Lung (tissue), 12 donors: ENCODE results near the gene ARMH1. TPM values are rescaled to one million over a fixed set of nuclear protein-coding genes. Genes with fewer than 3 reads are reported as not detected.
A peak's percentile ranks its signal among the peaks of the same experiment; 100 is the strongest.

Experiments
- ATAC-seq: fragments of 200-7000 bp; cut with Tn5 transposase; one replicate; pipeline ENCODE4 v1.9.1; 2020; ENCODE audit warnings: moderate number of reproducible peaks; ENCODE audit not compliant: insufficient read depth, low FRiP score
- DNase-seq, 3 donors: peaks; one replicate each; pipeline ENCODE4 v3.0.0-alpha.2; 2013 to 2017
- H3K27ac ChIP-seq, 2 donors: one replicate each; pipeline ENCODE4 v1.5.1; 2013; ENCODE audit warnings: mild to moderate bottlenecking in 2 of 2, moderate library complexity in 2 of 2, control low read depth in 1 of 2, inconsistent platforms in 1 of 2, low read depth in 1 of 2, low read length in 1 of 2
- H3K27me3 ChIP-seq, 3 donors: one replicate each; pipeline ENCODE4 v1.5.1; 2013; ENCODE audit warnings: low read length in 2 of 3; ENCODE audit not compliant: control insufficient read depth in 3 of 3, insufficient read depth in 3 of 3
- H3K36me3 ChIP-seq, 4 donors: one replicate each; pipeline ENCODE4 v1.5.1; 2013; ENCODE audit warnings: low read length in 4 of 4, mild to moderate bottlenecking in 1 of 4, moderate library complexity in 1 of 4; ENCODE audit not compliant: control insufficient read depth in 4 of 4, insufficient read depth in 4 of 4
- H3K4me1 ChIP-seq, 5 donors: one replicate each; pipeline ENCODE4 v1.5.1; 2013; ENCODE audit warnings: low read length in 5 of 5, mild to moderate bottlenecking in 2 of 5, moderate library complexity in 1 of 5; ENCODE audit not compliant: control insufficient read depth in 5 of 5, insufficient read depth in 5 of 5
- H3K4me3 ChIP-seq: one replicate; pipeline ENCODE4 v1.5.1; 2013; ENCODE audit warnings: mild to moderate bottlenecking, control low read depth, moderate library complexity
- H3K9ac ChIP-seq, 2 donors: one replicate each; pipeline ENCODE4 v1.5.1; 2013; ENCODE audit warnings: low read length in 2 of 2, control low read depth in 1 of 2; ENCODE audit not compliant: insufficient read depth in 1 of 2
- H3K9me3 ChIP-seq, 4 donors: one replicate each; pipeline ENCODE4 v1.5.1; 2013; ENCODE audit warnings: low read length in 3 of 4, mild to moderate bottlenecking in 1 of 4, moderate library complexity in 1 of 4; ENCODE audit not compliant: control insufficient read depth in 4 of 4, insufficient read depth in 3 of 4
- WGBS, 2 donors: extraction: QIAGEN DNeasy Blood & Tissue Kit; methylation state at CpG; one replicate each; pipeline ENCODE4 v1.1.7; 2013; 5-methylcytosine and 5-hydroxymethylcytosine counted together
- polyA plus RNA-seq, 2 donors: library from polyadenylated mRNA; stranded (reverse); fragments of 200-250 nt; gene quantifications; one replicate each; pipeline ENCODE4 v1.2.1, GENCODE V29; 2013
- total RNA-seq, 2 donors: library from RNA; depleted of rRNA in 1 of 2; stranded (reverse); fragments of >200 nt in 1 of 2; gene quantifications; one replicate each; pipeline ENCODE4 v1.2.1, GENCODE V29; 2014 to 2021
- TF ChIP-seq, protein P1 (sequence below): IDR thresholded peaks from 2 replicates; pipeline ENCODE4 v1.5.1; 2012; ENCODE audit warnings: mild to moderate bottlenecking; ENCODE audit errors: control extremely low read depth, extremely low read depth
- donor health status: control.
- donor health status: control.
- donor health status: Bipolar disorder and iron deficiency.
- donor health status: healthy.
- donor health status: DM: yes; HTN: yes; CAD: no.

The ARMH1 gene
- total and polyA plus RNA-seq, 4 donors = 9.7 to 35.3 (median 21.4) TPM

DNA sequence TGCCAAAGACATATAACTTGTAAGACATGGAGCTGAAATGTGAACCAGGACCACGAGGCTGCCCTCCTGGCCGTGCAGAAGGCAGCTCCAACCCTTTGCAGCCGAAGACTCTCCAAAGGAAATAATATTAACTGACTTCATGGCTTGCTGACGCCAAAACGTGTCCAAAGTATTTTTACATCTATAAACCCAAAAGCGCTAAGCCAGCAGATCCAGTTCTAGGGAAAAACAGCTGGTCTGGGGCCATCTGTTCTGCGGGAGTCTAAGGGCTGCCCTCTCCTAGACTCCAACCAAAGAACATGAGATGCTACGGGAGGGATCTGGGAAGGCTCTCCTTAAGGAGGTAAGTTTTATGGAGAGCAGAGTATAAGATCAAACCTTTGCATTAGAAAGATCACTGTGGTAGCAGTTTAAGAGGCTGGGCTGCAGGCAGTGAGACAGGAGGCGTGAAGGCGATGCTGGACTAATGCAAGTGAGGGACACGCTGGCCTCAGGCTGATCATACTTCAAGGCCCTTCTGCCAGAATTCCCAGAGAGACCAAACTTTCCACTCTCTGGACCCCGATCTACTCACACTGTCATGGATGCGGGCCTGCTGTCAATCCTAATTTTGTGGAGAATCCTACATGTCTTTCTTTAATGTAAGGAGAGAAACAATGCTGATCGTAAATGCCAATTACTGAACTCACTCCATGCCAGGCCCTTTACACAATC is 1.4 kb upstream of the ARMH1 start:
- WGBS, 2 donors = 74 to 77% methylated on average over 14 of the region's 14 CpGs
- Histone ChIP-seq H3K4me3 (peak overlapping the region; percentile 46), H3K27ac (peak overlapping the region; percentile 79 to 92), H3K9me3 (no peaks in the 10 kb centered on the region), H3K36me3 (no peaks in the 10 kb centered on the region), H3K27me3 (no peaks in the 10 kb centered on the region), H3K4me1 (peaks cover 5 to 21% (median 10%) of the 10 kb centered on the region in 5 donors), H3K9ac (peak overlapping the region; percentile 78 to 83)
- TF ChIP-seq, protein P1, sequence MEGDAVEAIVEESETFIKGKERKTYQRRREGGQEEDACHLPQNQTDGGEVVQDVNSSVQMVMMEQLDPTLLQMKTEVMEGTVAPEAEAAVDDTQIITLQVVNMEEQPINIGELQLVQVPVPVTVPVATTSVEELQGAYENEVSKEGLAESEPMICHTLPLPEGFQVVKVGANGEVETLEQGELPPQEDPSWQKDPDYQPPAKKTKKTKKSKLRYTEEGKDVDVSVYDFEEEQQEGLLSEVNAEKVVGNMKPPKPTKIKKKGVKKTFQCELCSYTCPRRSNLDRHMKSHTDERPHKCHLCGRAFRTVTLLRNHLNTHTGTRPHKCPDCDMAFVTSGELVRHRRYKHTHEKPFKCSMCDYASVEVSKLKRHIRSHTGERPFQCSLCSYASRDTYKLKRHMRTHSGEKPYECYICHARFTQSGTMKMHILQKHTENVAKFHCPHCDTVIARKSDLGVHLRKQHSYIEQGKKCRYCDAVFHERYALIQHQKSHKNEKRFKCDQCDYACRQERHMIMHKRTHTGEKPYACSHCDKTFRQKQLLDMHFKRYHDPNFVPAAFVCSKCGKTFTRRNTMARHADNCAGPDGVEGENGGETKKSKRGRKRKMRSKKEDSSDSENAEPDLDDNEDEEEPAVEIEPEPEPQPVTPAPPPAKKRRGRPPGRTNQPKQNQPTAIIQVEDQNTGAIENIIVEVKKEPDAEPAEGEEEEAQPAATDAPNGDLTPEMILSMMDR = no peak
- ATAC-seq = no peak
- DNase-seq = peak in 2 of 3 donors; percentile 22 to 24

DNA sequence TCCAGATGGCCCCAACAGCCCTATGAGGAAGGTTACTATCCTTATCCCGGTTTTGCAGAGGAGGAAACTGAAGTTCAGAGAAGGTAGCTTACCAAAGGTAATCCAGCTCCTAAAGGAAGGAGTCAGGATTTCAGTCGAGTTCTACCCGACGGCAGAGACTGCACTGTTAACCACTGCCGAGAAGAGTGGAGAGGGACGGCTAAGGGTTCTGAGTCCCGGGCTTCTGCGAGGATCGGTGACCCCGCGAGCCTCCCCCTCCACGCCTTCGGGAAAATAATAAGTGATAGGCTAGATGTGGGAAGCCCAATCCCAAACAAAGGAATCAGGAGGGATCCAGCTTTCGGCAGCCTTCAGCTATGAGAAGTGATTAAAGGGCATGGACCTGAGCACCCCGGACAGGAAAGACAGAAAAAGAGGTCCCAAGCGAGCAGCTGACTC is 820 bp upstream of the ARMH1 start:
- Histone ChIP-seq H3K4me1 (peaks cover 5 to 21% (median 10%) of the 10 kb centered on the region in 5 donors), H3K27ac (peak overlapping the region; percentile 79 to 92), H3K9ac (peak overlapping the region; percentile 78 to 83), H3K27me3 (no peaks in the 10 kb centered on the region), H3K9me3 (no peaks in the 10 kb centered on the region), H3K36me3 (no peaks in the 10 kb centered on the region), H3K4me3 (peak overlapping the region; percentile 46)
- DNase-seq (no peak), ATAC-seq (no peak)
- 0 to 1% methylated on average over 16 of the region's 16 CpGs for WGBS, 2 donors
- TF ChIP-seq, protein P1 = no peak

DNA sequence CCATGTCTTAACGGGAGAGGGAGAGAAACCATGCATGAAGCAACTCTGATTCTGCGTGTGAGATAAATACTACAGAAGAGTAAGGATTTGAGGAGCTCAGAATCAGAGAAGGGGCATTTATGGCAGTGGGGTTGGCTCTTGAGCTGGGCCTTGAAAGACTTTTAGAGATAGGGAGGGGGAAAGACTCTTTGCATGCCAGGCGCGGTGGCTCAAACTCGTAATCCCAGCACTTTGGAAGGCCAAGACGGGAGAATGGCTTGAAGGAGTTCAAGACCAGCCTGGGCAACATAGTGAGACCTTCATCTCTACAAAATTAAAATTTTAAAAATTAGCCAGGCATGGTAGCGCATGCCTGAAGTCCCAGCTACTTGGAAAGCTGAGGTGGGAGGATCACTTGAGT is 672 bp downstream of the ARMH1 start:
- WGBS, 2 donors = 88 to 90% methylated on average over 7 of the region's 7 CpGs
- peak overlapping the region; percentile 29 to 78 for H3K9ac ChIP-seq
- no peak for ATAC-seq
- DNase-seq = no peak
- H3K36me3 ChIP-seq = peaks cover 0 to 4% (median 0%) of the 10 kb centered on the region in 4 donors
- H3K27me3 ChIP-seq = no peaks in the 10 kb centered on the region
- TF ChIP-seq, protein P1 = no peak
- H3K4me3 ChIP-seq = no peak overlapping the region
- peak overlapping the region; percentile 80 to 98 for H3K27ac ChIP-seq
- no peaks in the 10 kb centered on the region for H3K9me3 ChIP-seq
- H3K4me1 ChIP-seq = peaks cover 5 to 21% (median 10%) of the 10 kb centered on the region in 5 donors
